ENCODE measurements around the gene NSMF. TPM values are rescaled to one million over a fixed set of nuclear protein-coding genes. Genes with fewer than 3 reads are reported as not detected.

NSMF gene
- total RNA-seq, 2 experiments from 2014 or later = 104 to 109 TPM

DNA sequence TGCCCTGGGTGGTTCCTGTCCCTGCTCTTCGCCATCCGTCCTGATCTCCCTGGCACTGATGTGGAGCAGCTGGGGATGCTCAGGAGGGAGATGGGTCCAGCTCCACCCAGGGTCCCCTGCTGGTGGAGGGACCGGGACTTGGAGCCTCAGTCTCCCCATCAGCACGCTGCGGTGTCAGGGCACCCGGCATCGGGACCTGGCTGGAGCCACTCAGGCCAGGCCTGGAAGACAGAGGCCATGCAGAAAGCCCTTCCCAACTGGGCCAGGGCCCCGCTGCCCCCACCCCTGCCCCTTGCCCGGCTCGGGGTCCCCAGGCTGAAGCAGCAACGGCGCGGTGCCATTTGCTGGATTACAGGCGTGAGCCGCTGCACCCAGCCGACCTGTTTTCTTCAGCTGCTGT is 40.3 kb upstream of the NSMF start:
- no peaks in the 10 kb centered on the region for H3K27me3 ChIP-seq (ENCODE audit: control insufficient read depth in 1 of 2, insufficient read depth in 2 of 2, low read length in 2 of 2)
- H3K4me3 ChIP-seq (ENCODE audit: low read length) = no peak overlapping the region
- no peak for ATAC-seq (ENCODE audit: poor library complexity)
- peaks cover 0 to 29% of the 10 kb centered on the region in 2 experiments for H3K9me3 ChIP-seq (ENCODE audit: control insufficient read depth in 1 of 2, insufficient read depth in 1 of 2, low read length in 2 of 2)
- H3K4me1 Mint-ChIP-seq (ENCODE audit: low read depth) = no peaks in the 10 kb centered on the region
- H3K27ac Mint-ChIP-seq = no peak overlapping the region
- intact Hi-C loops (cut with DNase I, micrococcal nuclease) = no loop called here
- ChIA-PET POLR2A (no interaction called here), CTCF (no interaction called here)
- no peaks in the 10 kb centered on the region for H3K36me3 ChIP-seq (ENCODE audit: insufficient read depth, low read length)
- no peak overlapping the region for H3K4me3 Mint-ChIP-seq
- TF ChIP-seq, protein P1, sequence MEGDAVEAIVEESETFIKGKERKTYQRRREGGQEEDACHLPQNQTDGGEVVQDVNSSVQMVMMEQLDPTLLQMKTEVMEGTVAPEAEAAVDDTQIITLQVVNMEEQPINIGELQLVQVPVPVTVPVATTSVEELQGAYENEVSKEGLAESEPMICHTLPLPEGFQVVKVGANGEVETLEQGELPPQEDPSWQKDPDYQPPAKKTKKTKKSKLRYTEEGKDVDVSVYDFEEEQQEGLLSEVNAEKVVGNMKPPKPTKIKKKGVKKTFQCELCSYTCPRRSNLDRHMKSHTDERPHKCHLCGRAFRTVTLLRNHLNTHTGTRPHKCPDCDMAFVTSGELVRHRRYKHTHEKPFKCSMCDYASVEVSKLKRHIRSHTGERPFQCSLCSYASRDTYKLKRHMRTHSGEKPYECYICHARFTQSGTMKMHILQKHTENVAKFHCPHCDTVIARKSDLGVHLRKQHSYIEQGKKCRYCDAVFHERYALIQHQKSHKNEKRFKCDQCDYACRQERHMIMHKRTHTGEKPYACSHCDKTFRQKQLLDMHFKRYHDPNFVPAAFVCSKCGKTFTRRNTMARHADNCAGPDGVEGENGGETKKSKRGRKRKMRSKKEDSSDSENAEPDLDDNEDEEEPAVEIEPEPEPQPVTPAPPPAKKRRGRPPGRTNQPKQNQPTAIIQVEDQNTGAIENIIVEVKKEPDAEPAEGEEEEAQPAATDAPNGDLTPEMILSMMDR (IDR thresholded peaks at IDR 0.05) = no peak
- H3K36me3 Mint-ChIP-seq (ENCODE audit: low read depth) = no peaks in the 10 kb centered on the region
- no peaks in the 10 kb centered on the region for H3K4me1 ChIP-seq (ENCODE audit: insufficient read depth, low read length)
- H3K9me3 Mint-ChIP-seq = no peaks in the 10 kb centered on the region
- no peak overlapping the region for H3K27ac ChIP-seq (ENCODE audit: low read depth in 1 of 2, low read length in 2 of 2)
- DNase-seq = no peak
- no peaks in the 10 kb centered on the region for H3K27me3 Mint-ChIP-seq

DNA sequence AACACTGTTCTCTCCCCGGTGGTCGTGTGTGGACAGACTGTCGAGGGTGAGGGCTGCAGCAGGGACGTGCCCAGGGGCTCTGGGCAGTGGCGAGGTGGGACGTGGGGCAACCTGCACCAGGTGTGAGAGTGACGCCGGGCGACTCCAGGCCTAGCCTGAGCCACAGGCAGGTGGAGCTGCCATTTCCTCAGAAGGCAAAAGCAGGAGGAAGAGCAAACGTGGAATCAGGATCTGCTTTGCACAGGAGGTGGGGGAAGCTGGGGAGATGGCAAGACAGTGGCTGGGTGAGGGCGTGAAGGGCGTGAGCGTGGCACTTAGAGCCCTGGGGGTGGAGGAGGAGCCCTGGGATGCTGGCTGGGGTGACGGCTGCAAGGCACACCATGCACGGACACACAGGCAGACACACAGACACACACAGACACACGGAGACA is 39.6 kb upstream of the NSMF start:
- no peak overlapping the region for H3K27ac Mint-ChIP-seq

DNA sequence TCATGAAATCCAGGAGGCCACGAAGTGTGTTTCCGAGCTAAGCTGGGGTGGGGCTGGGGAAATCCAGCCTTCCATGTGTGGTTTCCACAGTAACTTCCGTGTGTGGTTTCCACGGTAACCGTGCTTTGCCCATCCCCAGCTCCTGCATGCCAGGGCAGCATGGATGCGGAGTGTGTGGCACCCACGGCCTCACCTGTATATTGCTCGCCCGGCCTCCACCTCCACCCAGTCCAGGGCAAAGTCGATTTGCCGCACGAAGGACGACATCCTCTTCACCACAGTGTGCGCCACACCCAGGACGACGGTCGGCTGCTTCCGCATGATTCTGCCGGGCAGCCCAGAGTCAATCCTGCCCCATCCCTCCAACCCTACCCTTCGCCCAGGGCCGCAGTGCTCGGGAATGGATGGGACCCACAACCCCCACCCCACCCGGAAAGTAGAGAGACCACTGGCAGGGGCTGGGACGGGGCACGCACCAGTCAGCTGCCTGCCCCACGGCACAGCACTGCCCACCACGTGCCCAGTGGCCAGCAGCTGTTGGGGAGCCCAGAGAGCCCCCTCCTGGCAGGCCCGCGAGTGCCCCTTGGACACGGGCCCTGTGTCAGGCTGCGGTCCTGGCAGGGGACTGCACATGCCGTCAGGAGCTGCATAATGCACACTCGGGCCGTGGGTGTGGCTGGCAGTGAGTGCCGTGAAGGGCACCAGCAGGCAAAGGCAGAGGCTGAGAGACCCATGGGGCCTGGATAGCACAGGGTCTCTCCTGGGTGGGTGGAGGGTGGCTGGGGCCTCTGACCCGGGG is 39.0 kb upstream of the NSMF start:
- Histone ChIP-seq H3K4me1 (ENCODE audit: insufficient read depth, low read length) (no peaks in the 10 kb centered on the region), H3K4me3 (ENCODE audit: low read length) (no peak overlapping the region), H3K36me3 (ENCODE audit: insufficient read depth, low read length) (no peaks in the 10 kb centered on the region), H3K9me3 (ENCODE audit: control insufficient read depth in 1 of 2, insufficient read depth in 1 of 2, low read length in 2 of 2) (peaks cover 0 to 29% of the 10 kb centered on the region in 2 experiments), H3K27me3 (ENCODE audit: control insufficient read depth in 1 of 2, insufficient read depth in 2 of 2, low read length in 2 of 2) (no peaks in the 10 kb centered on the region), H3K27ac (ENCODE audit: low read depth in 1 of 2, low read length in 2 of 2) (no peak overlapping the region)
- DNase-seq (no peak), ATAC-seq (ENCODE audit: poor library complexity) (no peak)
- ChIA-PET POLR2A (no interaction called here), CTCF (no interaction called here)
- H3K27ac Mint-ChIP-seq = no peak overlapping the region
- no peaks in the 10 kb centered on the region for H3K36me3 Mint-ChIP-seq (ENCODE audit: low read depth)
- TF ChIP-seq, protein P1 (IDR thresholded peaks at IDR 0.05) = no peak
- H3K4me3 Mint-ChIP-seq = no peak overlapping the region
- no peaks in the 10 kb centered on the region for H3K9me3 Mint-ChIP-seq
- intact Hi-C loops (cut with DNase I, micrococcal nuclease) = no loop called here
- no peaks in the 10 kb centered on the region for H3K27me3 Mint-ChIP-seq
- peaks cover 5% of the 10 kb centered on the region for H3K4me1 Mint-ChIP-seq (ENCODE audit: low read depth)

More for the DNA sequence above, 39.6 kb upstream of the NSMF start:
- peaks cover 0 to 29% of the 10 kb centered on the region in 2 experiments for H3K9me3 ChIP-seq (ENCODE audit: control insufficient read depth in 1 of 2, insufficient read depth in 1 of 2, low read length in 2 of 2)
- ATAC-seq (ENCODE audit: poor library complexity) = no peak
- Mint-ChIP-seq H3K4me1 (ENCODE audit: low read depth) (peaks cover 5% of the 10 kb centered on the region), H3K36me3 (ENCODE audit: low read depth) (no peaks in the 10 kb centered on the region), H3K4me3 (no peak overlapping the region), H3K9me3 (no peaks in the 10 kb centered on the region), H3K27me3 (no peaks in the 10 kb centered on the region)
- no peak for DNase-seq
- H3K27ac ChIP-seq (ENCODE audit: low read depth in 1 of 2, low read length in 2 of 2) = no peak overlapping the region
- H3K4me1 ChIP-seq (ENCODE audit: insufficient read depth, low read length) = no peaks in the 10 kb centered on the region
- no peak overlapping the region for H3K4me3 ChIP-seq (ENCODE audit: low read length)
- ChIA-PET CTCF (no interaction called here), POLR2A (no interaction called here)
- H3K36me3 ChIP-seq (ENCODE audit: insufficient read depth, low read length) = no peaks in the 10 kb centered on the region
- no peaks in the 10 kb centered on the region for H3K27me3 ChIP-seq (ENCODE audit: control insufficient read depth in 1 of 2, insufficient read depth in 2 of 2, low read length in 2 of 2)
- intact Hi-C loops (cut with DNase I, micrococcal nuclease) = no loop called here
- TF ChIP-seq, protein P1 (IDR thresholded peaks at IDR 0.05) = no peak
